Prostate gland (tissue), 2 donors: ENCODE results near the gene MED27.

Source experiments
- POLR2A ChIP-seq: fragments of 450-650 bp; IDR thresholded peaks from one replicate; pipeline ENCODE4 v1.6.1; 2016; ENCODE audit warnings: antibody characterized with exemption, mild to moderate bottlenecking
- TF ChIP-seq, protein P1 (sequence below), 4 experiments: fragments of 200-600 bp in 2 of 4; fragments of 450-650 bp in 2 of 4; sonication (generic) in 2 of 4; IDR thresholded peaks; 1 replicate in 3 of 4; 2 replicates in 1 of 4; pipeline ENCODE4 v1.5.1; 2016 to 2019; ENCODE audit warnings: antibody characterized with exemption in 4 of 4, mild to moderate bottlenecking in 2 of 4, moderate library complexity in 2 of 4

DNA sequence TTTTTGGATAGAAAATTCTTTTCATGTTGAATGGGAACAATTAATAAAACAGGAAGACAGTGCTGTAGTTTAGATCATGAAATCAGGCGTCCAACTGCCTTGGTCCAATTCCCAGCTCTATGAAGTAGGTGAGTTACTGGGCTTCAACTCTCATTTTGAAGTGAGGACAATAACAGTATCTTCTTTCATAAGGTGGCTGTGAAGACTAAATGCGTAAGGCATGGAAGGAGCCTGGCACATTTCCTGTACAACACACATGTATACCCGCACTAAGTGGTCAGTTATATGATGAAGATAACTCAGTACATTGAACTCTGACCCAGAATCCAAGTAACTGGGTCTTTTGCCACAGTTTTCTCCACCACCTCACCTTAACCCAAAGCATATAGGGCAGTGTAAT lies 120.6 kb downstream of the MED27 start:
- TF ChIP-seq, protein P1, sequence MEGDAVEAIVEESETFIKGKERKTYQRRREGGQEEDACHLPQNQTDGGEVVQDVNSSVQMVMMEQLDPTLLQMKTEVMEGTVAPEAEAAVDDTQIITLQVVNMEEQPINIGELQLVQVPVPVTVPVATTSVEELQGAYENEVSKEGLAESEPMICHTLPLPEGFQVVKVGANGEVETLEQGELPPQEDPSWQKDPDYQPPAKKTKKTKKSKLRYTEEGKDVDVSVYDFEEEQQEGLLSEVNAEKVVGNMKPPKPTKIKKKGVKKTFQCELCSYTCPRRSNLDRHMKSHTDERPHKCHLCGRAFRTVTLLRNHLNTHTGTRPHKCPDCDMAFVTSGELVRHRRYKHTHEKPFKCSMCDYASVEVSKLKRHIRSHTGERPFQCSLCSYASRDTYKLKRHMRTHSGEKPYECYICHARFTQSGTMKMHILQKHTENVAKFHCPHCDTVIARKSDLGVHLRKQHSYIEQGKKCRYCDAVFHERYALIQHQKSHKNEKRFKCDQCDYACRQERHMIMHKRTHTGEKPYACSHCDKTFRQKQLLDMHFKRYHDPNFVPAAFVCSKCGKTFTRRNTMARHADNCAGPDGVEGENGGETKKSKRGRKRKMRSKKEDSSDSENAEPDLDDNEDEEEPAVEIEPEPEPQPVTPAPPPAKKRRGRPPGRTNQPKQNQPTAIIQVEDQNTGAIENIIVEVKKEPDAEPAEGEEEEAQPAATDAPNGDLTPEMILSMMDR (IDR thresholded peaks at IDR 0.05) = no peak
- TF ChIP-seq POLR2A = no peak
